Superior temporal gyrus (tissue), 1 donor: ENCODE results near the gene TBC1D30.
"Not testable (repeated sequence)": the region's sequence is repeated elsewhere in the genome, so short reads cannot be mapped to it uniquely, and the experiment has no call there.

Experiments
- DNase-seq: peaks from one replicate; pipeline ENCODE4 v3.0.0-alpha.2; 2016; ENCODE audit errors: extremely low spot score

Gene TBC1D30

GRCh38 chr12:64824500-64825142, at the start of gene TBC1D30:
TBC1D30 (plus strand) TSS chr12:64824647; CDS start chr12:64824880, 233 bp downstream.
- DNase-seq = peak; percentile 24

GRCh38 chr12:64775147-64775736, 49.2 kb upstream of the TBC1D30 start:
- not testable (repeated sequence) for DNase-seq

DNA sequence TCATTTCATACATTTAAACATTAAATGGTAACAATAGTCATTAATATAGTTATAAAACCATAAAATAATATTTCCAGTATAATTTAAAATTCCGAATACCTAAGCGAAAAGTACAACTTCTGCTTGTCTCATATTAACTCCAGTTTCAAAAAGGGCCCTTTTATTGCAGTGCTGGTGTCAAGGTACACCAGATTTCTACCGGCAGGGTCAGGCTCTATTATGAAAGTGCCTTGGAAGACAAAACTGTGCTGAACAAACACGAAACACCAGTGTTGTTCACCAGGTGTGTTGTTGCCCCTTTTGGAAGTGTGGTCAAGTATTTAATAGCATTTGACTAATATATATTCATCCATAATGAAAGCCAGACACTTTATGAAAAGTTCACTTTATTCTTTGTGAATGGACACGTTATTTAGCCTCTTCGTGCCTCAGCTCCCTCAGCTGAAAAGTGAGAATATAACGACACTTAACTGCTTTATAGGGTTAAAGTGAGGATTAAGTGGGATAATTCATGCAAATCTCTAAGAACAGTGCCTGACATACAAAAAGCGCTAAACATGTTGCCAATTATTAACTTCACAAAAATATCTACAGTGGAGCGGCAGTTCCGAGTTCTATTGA, 45.0 kb upstream of the TBC1D30 start:
- no peak for DNase-seq

DNA sequence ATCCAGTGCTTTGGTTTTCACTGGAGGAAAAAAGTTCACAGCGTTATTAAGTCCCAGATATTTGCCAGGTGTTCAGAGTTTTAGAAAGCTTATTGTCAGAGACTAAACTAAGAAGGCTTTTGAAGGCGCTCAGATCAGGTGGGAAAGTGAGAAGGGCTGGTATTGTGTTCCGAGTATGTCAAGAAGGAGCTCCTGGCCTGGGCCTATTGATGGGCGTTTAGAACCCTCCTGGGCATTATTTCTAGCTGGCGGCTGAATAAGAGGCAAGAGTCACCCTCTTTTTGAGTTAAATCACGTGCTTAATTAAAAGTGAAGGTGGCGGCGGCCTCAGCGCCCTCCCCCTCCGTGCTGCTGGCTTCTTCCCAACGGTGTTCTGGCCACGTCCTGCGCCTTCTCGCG, 44.3 kb upstream of the TBC1D30 start:
- DNase-seq = no peak

DNA sequence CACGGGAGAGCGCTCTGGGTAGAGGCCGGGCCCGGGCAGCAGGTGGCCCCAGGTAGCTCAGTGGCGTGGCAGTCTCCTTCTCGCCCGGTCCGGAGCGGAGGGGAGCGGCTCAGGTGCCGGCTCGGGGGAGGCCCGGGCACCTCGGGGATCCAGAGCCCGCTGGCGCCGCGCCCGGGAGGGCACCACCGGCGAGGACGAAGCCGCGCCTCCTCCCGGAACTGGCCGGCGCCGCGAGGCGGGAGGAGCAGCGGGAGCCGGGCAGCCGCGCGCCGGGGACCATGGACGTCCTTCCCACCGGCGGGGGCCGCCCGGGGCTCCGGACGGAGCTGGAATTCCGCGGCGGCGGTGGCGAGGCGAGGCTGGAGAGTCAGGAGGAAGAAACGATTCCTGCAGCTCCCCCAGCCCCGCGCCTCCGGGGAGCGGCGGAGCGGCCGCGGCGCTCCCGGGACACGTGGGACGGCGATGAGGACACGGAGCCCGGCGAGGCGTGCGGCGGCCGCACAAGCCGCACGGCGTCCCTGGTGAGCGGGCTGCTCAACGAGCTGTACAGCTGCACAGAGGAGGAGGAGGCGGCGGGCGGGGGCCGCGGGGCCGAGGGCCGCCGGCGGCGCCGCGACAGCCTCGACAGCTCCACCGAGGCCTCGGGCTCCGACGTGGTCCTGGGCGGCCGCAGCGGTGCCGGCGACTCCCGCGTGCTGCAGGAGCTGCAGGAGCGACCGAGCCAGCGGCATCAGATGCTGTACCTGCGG, 43.7 kb upstream of the TBC1D30 start:
- DNase-seq = no peak

- no peak for DNase-seq
Observed at GRCh38 chr12:64781280-64782190, 42.9 kb upstream of the TBC1D30 start.

DNA sequence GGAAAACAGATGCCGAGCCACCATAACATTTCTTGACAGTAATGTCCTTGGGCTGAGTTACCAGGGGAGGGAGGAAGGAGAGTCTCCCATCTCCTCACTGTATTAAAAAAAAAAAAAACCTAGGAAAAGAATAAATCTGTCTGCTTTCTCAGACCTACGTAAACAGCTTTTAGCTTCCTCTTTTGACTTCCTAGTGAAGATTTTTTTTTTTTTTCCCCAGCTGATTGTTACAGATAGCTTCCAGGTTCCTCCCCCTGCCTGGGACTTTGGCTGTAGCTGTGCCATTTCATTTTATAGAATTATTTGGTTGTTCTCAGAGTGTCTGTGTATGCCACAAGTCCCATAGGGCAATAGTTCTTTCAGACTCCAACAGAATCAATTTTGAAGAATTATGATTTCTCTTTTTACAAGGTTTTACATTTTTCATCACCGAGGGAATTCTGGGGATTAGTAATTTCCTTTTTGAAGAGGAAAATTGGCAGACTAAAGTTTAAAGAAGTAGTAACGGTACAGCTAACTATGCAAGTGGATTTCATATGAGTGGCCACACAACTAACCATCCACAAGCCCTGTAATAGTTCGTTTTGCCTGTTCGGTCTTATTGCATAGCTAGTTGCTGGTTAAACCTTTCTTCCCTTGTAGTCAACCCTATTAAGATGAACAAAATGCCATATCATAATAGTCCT, 42.1 kb upstream of the TBC1D30 start:
- DNase-seq = no peak

GRCh38 chr12:64785838-64786237, 38.6 kb upstream of the TBC1D30 start:
- no peak for DNase-seq

GRCh38 chr12:64790166-64790565, 34.3 kb upstream of the TBC1D30 start:
- DNase-seq = no peak

DNA sequence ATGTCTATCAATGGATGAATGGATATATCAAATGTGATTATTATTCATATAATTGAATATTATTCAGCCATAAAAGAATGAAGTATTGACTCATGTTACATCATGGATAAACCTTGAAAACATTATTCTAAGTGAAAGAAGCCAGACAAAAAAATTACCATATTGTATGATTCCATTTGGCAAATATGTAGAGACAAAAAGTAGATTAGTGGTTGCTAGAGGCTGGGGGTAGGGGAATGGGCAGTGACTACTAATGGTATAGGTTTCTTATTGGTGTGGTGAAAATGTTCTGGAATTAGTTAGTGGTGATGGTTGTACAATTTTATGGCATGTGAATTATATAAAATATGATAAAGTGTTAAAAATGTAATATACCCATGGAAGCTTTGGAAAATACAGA, 33.4 kb upstream of the TBC1D30 start:
- DNase-seq = no peak

- no peak for DNase-seq
Observed at GRCh38 chr12:64792128-64792527, 32.3 kb upstream of the TBC1D30 start.

DNA sequence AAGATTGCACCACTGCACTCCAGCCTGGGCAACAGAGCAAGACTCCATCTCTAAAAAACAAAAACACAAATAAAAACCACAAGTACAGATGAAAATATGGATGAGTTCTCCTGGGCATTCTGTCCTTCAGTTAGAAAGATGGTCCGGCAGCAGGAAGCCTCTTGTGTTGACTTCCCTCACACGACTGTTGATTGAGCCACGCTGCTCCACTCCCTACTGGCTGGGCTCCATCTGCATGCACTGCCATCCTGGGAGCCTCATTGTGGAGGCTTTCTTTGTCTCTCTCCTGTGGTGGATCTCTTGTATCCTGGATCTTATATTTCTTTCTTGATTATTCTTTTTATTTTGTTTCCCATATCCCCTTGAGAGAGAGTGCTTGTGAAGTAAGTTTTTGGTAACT, 30.8 kb upstream of the TBC1D30 start:
- no peak for DNase-seq

GRCh38 chr12:64794305-64794704, 30.1 kb upstream of the TBC1D30 start:
- no peak for DNase-seq

DNA sequence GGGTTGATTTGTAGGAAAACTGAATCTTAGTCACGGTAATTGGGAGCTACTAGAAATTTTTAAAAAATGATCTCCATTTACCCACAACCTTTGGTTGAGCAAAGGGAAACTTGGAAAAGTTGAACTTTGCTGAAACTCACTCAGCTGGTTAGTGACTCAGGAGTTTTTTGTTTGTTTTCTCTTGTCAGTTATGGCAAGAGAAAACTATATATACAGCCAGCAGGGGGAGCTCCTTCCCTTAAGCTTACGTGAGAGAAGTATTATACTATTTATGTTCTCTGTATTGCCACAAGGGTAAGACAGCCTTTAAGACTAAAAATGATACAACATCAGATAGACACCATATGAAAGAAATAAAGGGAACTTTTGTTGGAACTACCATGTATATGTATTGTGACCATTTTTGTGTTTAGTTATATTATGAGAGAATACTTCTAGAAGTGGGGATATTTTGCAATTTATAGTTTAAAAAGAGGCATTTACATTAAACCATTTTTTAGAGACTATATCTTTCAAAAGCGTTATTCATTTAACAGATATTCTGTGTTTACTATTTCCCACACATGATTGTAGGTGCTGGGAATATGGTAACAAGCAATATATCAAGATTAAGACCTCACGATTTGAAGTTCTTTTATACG, 28.1 kb upstream of the TBC1D30 start:
- DNase-seq = peak; percentile 89

GRCh38 chr12:64797156-64797555, 27.3 kb upstream of the TBC1D30 start:
- DNase-seq = no peak

DNA sequence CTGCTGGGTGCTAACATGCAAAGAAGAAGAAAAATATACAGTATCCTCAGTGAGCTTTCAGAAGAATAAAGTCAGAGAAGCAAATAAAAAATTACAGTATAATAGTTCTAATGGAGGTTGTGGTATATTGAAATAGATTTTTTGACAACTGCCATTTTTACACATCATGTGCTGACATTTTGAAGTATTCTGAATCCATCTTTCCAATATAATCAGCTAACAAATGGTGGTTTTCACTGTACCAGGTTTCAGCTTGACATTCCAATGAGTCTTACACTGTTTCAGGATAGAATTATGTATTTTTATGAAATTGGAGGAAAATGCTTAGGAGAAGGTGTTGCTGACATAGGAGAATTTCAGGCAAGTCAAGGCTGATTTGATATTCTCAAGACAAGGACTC, 26.3 kb upstream of the TBC1D30 start:
- no peak for DNase-seq

DNA sequence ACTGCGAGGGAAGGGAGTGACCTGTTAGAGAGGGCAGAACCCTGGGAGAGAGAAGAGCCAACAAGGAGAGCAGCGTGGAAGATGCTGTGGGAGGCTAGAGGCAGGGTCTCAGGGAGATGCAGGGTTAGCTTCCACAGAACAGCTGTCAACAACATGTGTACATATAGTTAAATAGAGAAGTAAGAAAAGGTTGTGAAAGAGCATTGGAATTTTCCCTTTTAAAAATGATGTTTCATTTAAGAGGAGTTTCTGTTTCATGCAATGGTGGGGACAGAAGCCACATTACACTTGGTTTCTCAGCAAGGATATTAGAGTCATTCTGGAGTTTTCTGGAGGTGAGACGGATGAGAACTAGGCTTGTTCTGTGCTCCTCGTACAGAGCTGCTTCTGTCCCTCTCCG, 23.8 kb upstream of the TBC1D30 start:
- no peak for DNase-seq

GRCh38 chr12:64801381-64801780, 23.1 kb upstream of the TBC1D30 start:
- DNase-seq = no peak

DNA sequence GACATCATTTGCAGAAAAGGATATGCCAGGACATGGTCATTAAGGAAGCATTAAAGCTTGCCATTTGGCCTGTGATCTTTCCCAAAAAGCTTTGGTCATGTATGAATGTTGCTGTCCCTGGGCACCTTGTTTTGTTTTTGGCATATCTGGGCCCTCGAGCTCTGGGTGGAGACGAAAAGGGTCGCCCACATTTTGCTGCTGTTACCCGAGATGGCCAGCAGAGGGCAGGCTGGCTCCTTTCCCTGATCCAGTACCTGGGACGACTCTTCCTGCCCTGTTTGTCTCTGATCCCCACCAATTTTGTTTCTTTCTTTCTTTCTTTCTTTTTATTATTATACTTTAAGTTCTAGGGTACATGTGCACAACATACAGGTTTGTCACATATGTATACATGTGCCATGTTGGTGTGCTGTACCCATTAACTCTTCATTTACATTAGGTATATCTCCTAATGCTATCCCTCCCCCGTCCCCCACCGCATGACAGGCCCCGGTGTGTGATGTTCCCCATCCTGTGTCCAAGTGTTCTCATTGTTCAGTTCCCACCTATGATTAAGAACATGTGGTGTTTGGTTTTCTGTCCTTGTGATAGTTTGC, 22.2 kb upstream of the TBC1D30 start:
- DNase-seq = peak; percentile 75

GRCh38 chr12:64806173-64806572, 18.3 kb upstream of the TBC1D30 start:
- DNase-seq = no peak
